Transverse colon (tissue), 4 donors: ENCODE measurements around the gene PDE2A. TPM values are rescaled to one million over a fixed set of nuclear protein-coding genes. Genes with fewer than 3 reads are reported as not detected.

Experiments
- DNase-seq: peaks from one replicate; pipeline ENCODE4 v3.0.0-alpha.2; 2019
- H3K27ac ChIP-seq, 4 donors: fragments of 200-600 bp; sonication (generic); 2 replicates each; pipeline ENCODE4 v1.5.1; 2016 to 2018; ENCODE audit warnings: inconsistent platforms in 4 of 4
- H3K27me3 ChIP-seq: fragments of 200-600 bp; sonication (generic); 2 replicates; pipeline ENCODE4 v1.5.1; 2017; ENCODE audit warnings: inconsistent platforms
- H3K36me3 ChIP-seq, 4 donors: fragments of 200-600 bp; sonication (generic); 2 replicates each; pipeline ENCODE4 v1.5.1; 2017 to 2019; ENCODE audit warnings: inconsistent platforms in 4 of 4
- H3K4me1 ChIP-seq, 4 donors: fragments of 200-600 bp; sonication (generic); 2 replicates each; pipeline ENCODE4 v1.5.1; 2017 to 2020; ENCODE audit warnings: inconsistent platforms in 4 of 4
- H3K4me3 ChIP-seq, 4 donors: fragments of 200-600 bp; sonication (generic); 1 replicate in 1 of 4; 2 replicates in 3 of 4; pipeline versions ENCODE4 v1.5.1 to v1.6.1; 2017 to 2019; ENCODE audit warnings: inconsistent platforms in 4 of 4
- H3K9me3 ChIP-seq, 2 donors: fragments of 200-600 bp; sonication (generic); 2 replicates each; pipeline ENCODE4 v1.5.1; 2017 to 2019; ENCODE audit warnings: inconsistent platforms in 2 of 2
- EP300 ChIP-seq: sonication (generic); formaldehyde crosslinking; IDR thresholded peaks from one replicate; pipeline ENCODE4 v1.6.1; 2017; ENCODE audit warnings: antibody characterized with exemption, low read depth
- POLR2A ChIP-seq: fragments of 450-650 bp; IDR thresholded peaks from one replicate; pipeline ENCODE4 v1.6.1; 2016; ENCODE audit warnings: antibody characterized with exemption, mild to moderate bottlenecking, moderate library complexity
- POLR2AphosphoS5 ChIP-seq, 3 donors: sonication (generic); formaldehyde crosslinking; IDR thresholded peaks; one replicate each; pipeline ENCODE4 v1.6.1; 2016; ENCODE audit warnings: antibody characterized with exemption in 3 of 3
- WGBS, 2 donors: methylation state at CpG; one replicate each; pipeline ENCODE4 v1.1.5; 2018; ENCODE audit warnings: low coverage in 1 of 2; 5-methylcytosine and 5-hydroxymethylcytosine counted together
- in situ Hi-C, 4 donors: fragments of 200-750 bp; cut with MboI; loops; one replicate each; pipeline versions ENCODE4 v1.15.0 to v1.15.1; 2017; ENCODE audit warnings: low sequenced_read_pairs in 3 of 4, low pct_ligation_motif_present in 1 of 4, low pct_unique_long_range_greater_than_20kb in 1 of 4
- intact Hi-C: fragments of 100-400 bp; cut with DNase I; formaldehyde crosslinking; loops from one replicate; pipeline ENCODE4 v1.15.1; 2023; ENCODE audit warnings: low total_unique reads
- total RNA-seq, 4 donors: library from RNA; depleted of rRNA; stranded (reverse); fragments of >200 nt; gene quantifications; one replicate each; pipeline ENCODE4 v1.1.0, GENCODE V29; 2016
- TF ChIP-seq, protein P1 (sequence below), 5 experiments: fragments of 200-600 bp in 3 of 5; fragments of 450-650 bp in 2 of 5; sonication (generic) in 3 of 5; IDR thresholded peaks; 1 replicate in 2 of 5; 2 replicates in 3 of 5; pipeline ENCODE4 v1.5.1; 2016 to 2017; ENCODE audit warnings: antibody characterized with exemption in 5 of 5, inconsistent platforms in 3 of 5, mild to moderate bottlenecking in 2 of 5, moderate library complexity in 1 of 5

PDE2A gene
- total RNA-seq, 4 donors from 2014 or later, result 6.6 to 41.9 (median 17.1) TPM

DNA sequence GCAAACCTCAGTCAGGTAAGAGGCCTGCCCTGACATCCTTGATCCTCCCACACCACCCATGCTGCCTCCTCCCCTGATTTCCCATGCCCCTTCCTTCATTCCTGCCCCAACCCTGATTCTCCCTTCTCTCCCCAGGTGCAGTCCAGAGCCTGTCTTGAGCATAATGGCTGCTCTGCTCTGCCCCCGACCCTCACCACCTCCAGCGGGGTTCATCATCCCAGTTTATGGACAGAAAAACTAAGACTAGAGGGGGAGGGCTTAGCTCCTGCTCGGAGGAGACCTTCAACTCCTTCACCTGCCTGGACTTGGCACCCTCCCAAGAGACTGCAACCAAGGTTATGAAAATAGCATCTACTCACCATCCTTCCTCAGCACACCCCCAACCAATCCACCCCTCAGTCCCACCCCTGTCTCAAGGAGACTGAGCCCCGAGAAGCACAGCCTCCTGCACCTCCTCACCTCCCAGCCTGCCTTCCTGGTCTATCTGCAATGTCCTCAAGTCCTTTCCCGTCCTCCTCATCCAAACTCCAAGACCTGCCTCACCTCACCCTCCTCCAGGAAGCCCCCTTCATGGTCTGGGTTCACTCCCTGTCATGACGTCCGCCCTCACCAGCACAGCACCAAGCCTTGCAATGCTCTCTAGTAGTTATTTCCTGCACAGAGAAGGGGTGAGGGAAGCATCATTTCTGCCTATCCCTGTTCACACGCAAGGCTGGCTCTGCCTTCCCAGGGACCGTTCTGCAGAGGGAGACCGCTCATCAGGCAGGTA is 103.1 kb downstream of the PDE2A start:
- no peaks in the 10 kb centered on the region for H3K27me3 ChIP-seq
- H3K4me3 ChIP-seq, result no peak overlapping the region
- no peak overlapping the region for H3K27ac ChIP-seq
- no peaks in the 10 kb centered on the region for H3K36me3 ChIP-seq
- TF ChIP-seq, protein P1, sequence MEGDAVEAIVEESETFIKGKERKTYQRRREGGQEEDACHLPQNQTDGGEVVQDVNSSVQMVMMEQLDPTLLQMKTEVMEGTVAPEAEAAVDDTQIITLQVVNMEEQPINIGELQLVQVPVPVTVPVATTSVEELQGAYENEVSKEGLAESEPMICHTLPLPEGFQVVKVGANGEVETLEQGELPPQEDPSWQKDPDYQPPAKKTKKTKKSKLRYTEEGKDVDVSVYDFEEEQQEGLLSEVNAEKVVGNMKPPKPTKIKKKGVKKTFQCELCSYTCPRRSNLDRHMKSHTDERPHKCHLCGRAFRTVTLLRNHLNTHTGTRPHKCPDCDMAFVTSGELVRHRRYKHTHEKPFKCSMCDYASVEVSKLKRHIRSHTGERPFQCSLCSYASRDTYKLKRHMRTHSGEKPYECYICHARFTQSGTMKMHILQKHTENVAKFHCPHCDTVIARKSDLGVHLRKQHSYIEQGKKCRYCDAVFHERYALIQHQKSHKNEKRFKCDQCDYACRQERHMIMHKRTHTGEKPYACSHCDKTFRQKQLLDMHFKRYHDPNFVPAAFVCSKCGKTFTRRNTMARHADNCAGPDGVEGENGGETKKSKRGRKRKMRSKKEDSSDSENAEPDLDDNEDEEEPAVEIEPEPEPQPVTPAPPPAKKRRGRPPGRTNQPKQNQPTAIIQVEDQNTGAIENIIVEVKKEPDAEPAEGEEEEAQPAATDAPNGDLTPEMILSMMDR (IDR thresholded peaks at IDR 0.05), result no peak
- H3K9me3 ChIP-seq, result no peaks in the 10 kb centered on the region
- no peaks in the 10 kb centered on the region for H3K4me1 ChIP-seq
- WGBS, 2 donors, result 73 to 100% methylated on average over 2 to 10 of the region's 10 CpGs
- in situ Hi-C loops (loop anchor here in 3 of 4 donors (10.0 kb wide), 1 partner anchor 96 kb away; no protein-coding TSS in a partner anchor), intact Hi-C loops (no loop called here)
- no peak for DNase-seq

DNA sequence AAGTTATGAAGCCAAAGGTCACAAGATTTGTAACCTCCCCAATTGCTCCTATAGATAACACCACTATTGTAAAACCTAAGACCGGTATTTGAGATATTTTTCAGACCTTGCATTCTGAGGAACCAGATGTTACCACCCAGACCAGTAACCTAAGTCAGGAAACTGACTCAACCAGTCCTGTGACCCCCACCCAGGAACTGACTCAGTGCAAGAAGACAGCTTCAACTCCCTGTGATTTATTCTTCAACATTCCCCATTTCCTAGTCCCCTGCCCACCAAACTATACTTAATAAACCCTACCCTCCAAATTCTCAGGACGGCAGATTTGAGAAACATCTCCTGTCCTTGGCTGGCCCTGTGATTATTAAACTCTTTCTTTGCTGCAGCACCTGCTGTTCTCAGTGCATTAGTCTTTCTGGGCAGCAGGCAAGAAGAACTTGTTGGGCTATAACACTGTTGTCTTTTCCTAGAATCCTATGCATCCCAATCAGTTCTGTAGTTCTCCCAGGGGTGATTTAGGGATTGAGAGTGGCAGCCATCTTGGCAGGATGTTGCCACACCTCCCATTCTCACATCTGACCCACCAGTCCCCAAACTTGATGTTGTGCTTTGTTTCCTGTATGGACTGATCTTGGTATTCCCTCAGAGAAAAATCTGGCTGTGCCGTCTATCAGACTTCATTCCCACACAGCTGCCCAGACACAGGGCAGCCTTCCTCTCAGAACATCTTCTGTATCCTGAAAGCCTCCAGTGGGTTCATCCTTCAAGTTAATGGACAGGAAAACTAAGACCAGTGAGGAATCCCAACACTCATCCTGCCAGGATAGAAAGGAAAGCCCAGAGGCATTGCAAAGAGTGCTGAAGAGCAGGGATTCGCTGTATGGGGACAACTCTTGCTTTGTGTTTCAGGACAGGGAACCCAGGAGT is 104.0 kb downstream of the PDE2A start:
- H3K27me3 ChIP-seq, result no peaks in the 10 kb centered on the region
- no peaks in the 10 kb centered on the region for H3K9me3 ChIP-seq
- no peaks in the 10 kb centered on the region for H3K36me3 ChIP-seq
- no peak overlapping the region for H3K27ac ChIP-seq
- in situ Hi-C loops, result loop anchor here in 3 of 4 donors (10.0 kb wide), 1 partner anchor 95 kb away; no protein-coding TSS in a partner anchor
- TF ChIP-seq POLR2A, result no peak
- TF ChIP-seq, protein P1 (IDR thresholded peaks at IDR 0.05), result no peak
- TF ChIP-seq EP300, result no peak
- TF ChIP-seq POLR2AphosphoS5 (IDR thresholded peaks at IDR 0.05), result no peak
- intact Hi-C loops, result no loop called here
- 33 to 56% methylated on average over 1 to 4 of the region's 4 CpGs for WGBS, 2 donors
- DNase-seq, result no peak
- H3K4me1 ChIP-seq, result no peaks in the 10 kb centered on the region
- H3K4me3 ChIP-seq, result no peak overlapping the region

DNA sequence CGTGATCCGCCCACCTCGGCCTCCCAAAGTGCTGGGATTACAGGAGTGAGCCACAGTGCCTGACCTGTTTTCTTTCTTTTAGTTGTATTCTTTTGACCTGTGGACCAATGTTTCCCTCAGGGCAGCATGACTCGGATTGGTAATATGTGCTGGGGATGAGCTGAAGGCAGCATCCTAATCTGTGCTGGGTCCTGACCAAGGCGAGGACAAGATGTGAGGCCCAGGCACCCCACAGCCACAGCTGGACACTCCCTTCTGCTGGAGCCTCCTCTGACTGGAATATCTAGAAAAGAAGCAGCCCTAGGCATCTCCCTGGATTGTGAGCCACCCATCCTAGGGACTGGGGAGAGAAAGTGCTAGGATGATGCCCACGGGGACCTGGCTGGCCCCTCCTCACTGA is 105.4 kb downstream of the PDE2A start:
- no peaks in the 10 kb centered on the region for H3K4me1 ChIP-seq
- H3K36me3 ChIP-seq, result no peaks in the 10 kb centered on the region
- no peak overlapping the region for H3K4me3 ChIP-seq
- in situ Hi-C loops (no loop called here), intact Hi-C loops (no loop called here)
- WGBS, 2 donors, result 90% methylated on average over 6 of the region's 6 CpGs; no CpG with 5 or more reads in 1 of the 2 donors
- no peaks in the 10 kb centered on the region for H3K9me3 ChIP-seq
- DNase-seq, result no peak
- peaks cover 2% of the 10 kb centered on the region for H3K27me3 ChIP-seq
- no peak overlapping the region for H3K27ac ChIP-seq
- TF ChIP-seq POLR2A, result no peak
- no peak for TF ChIP-seq POLR2AphosphoS5 (IDR thresholded peaks at IDR 0.05)
- TF ChIP-seq EP300, result no peak
- TF ChIP-seq, protein P1 (IDR thresholded peaks at IDR 0.05), result no peak

DNA sequence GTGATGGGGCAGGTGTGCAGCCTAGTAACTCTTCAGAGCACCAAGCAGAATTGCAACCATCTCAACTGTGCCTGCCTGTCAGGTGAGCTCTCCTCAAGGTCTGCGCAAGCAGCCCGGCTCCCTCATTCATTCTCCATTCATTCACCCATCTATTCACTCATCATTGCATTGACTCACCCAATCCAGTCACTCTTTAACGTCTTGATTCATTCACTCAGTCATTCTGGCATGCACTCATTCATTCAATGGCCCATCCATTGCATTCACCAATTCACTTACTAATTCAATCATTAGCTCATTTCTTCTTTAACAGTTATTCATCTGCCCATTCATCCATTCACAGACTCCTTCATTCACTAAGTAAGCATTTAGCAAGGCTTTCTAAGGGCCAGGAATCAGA is 111.8 kb downstream of the PDE2A start:
- no peaks in the 10 kb centered on the region for H3K9me3 ChIP-seq
- intact Hi-C loops, result no loop called here
- peaks cover 3% of the 10 kb centered on the region for H3K27me3 ChIP-seq
- no peak overlapping the region for H3K27ac ChIP-seq
- DNase-seq, result no peak
- WGBS, 2 donors, result 69 to 92% methylated on average over 3 of the region's 3 CpGs
- H3K4me1 ChIP-seq, result no peaks in the 10 kb centered on the region
- TF ChIP-seq POLR2AphosphoS5 (IDR thresholded peaks at IDR 0.05), result no peak
- H3K36me3 ChIP-seq, result no peaks in the 10 kb centered on the region
- H3K4me3 ChIP-seq, result no peak overlapping the region
- in situ Hi-C loops, result no loop called here
